GM18861 (cell line): ENCODE data around the gene CMTM3.
"Not testable (repeated sequence)": the region's sequence is repeated elsewhere in the genome, so short reads cannot be mapped to it uniquely, and the experiment has no call there.

ENCODE experiments used
- ATAC-seq: cut with Tn5 transposase; IDR thresholded peaks from one replicate; pipeline ENCODE4 v1.9.1; 2021; ENCODE audit not compliant: unreplicated experiment

The CMTM3 gene

GRCh38 chr16:66604376-66605176, at the start of gene CMTM3:
CMTM3 (plus strand) TSS chr16:66604704; CDS start chr16:66604806, 102 bp downstream.
- ATAC-seq, result peak; percentile 35

- no peak for ATAC-seq
Measured at GRCh38 chr16:66560107-66560506, 44.4 kb upstream of the CMTM3 start.

GRCh38 chr16:66561381-66562080, 43.0 kb upstream of the CMTM3 start:
- ATAC-seq, result no peak

- no peak for ATAC-seq
Measured at GRCh38 chr16:66562409-66562808, 42.1 kb upstream of the CMTM3 start.

- no peak for ATAC-seq
Measured at GRCh38 chr16:66562986-66563385, 41.5 kb upstream of the CMTM3 start.

- no peak for ATAC-seq
Measured at GRCh38 chr16:66563574-66564334, 40.8 kb upstream of the CMTM3 start.

GRCh38 chr16:66566051-66566901, 38.2 kb upstream of the CMTM3 start, which contains the start of gene CMTM1:
CMTM1 (plus strand) TSS chr16:66566439; CDS start chr16:66566514, 75 bp downstream.
- ATAC-seq, result no peak

GRCh38 chr16:66567270-66567669, 37.2 kb upstream of the CMTM3 start:
- not testable (repeated sequence) for ATAC-seq

GRCh38 chr16:66568355-66568754, 36.1 kb upstream of the CMTM3 start:
- no peak for ATAC-seq

- no peak for ATAC-seq
Measured at GRCh38 chr16:66569131-66569530, 35.4 kb upstream of the CMTM3 start.

GRCh38 chr16:66569827-66570405, 34.6 kb upstream of the CMTM3 start:
- no peak for ATAC-seq

GRCh38 chr16:66572356-66572755, 32.1 kb upstream of the CMTM3 start:
- ATAC-seq, result no peak

- ATAC-seq, result no peak
Measured at GRCh38 chr16:66574081-66574480, 30.4 kb upstream of the CMTM3 start.

GRCh38 chr16:66574531-66574930, 30.0 kb upstream of the CMTM3 start:
- no peak for ATAC-seq

- ATAC-seq, result no peak
Measured at GRCh38 chr16:66575060-66575459, 29.4 kb upstream of the CMTM3 start.

- no peak for ATAC-seq
Measured at GRCh38 chr16:66576296-66576695, 28.2 kb upstream of the CMTM3 start.

- no peak for ATAC-seq
Measured at GRCh38 chr16:66578651-66579531, 25.6 kb upstream of the CMTM3 start, which contains the start of gene CMTM2. CMTM2 (plus strand) TSS chr16:66579463; CDS start chr16:66579608, 145 bp downstream.

- ATAC-seq, result no peak
Measured at GRCh38 chr16:66580605-66581209, 23.8 kb upstream of the CMTM3 start.
